SU-DHL-6 (cell line): ENCODE measurements around the gene CSF2RB.

Source experiments
- H2AFZ ChIP-seq: fragments of 200-600 bp; sonication (generic); 2 replicates; pipeline ENCODE4 v1.6.1; 2014; ENCODE audit warnings: low read depth, mild to moderate bottlenecking, moderate library complexity, mixed read lengths, antibody characterized with exemption, low read length; ENCODE audit not compliant: severe bottlenecking
- H3F3A ChIP-seq: fragments of 200-600 bp; shearing (Covaris generic); 2 replicates; pipeline ENCODE4 v1.6.0; 2016; ENCODE audit warnings: antibody characterized with exemption, mild to moderate bottlenecking; ENCODE audit not compliant: insufficient read depth
- H3K27ac ChIP-seq: fragments of 200-600 bp; sonication (generic); 2 replicates; pipeline ENCODE4 v1.5.1; 2016; ENCODE audit warnings: low read depth, mild to moderate bottlenecking, low read length, moderate library complexity, mixed read lengths
- H3K27me3 ChIP-seq: fragments of 200-600 bp; sonication (generic), shearing (Covaris generic); 2 replicates; pipeline ENCODE4 v1.6.0; 2014; ENCODE audit warnings: mild to moderate bottlenecking, low read length
- H3K36me3 ChIP-seq: fragments of 200-600 bp; sonication (generic); 2 replicates; pipeline ENCODE4 v1.6.1; 2014; ENCODE audit warnings: mild to moderate bottlenecking, low read length, mixed read lengths
- H3K4me2 ChIP-seq: fragments of 300-600, 200-600 bp; shearing (Covaris generic), sonication (generic); 2 replicates; pipeline ENCODE4 v1.6.0; 2014; ENCODE audit warnings: low read length, low read depth, mild to moderate bottlenecking; ENCODE audit not compliant: poor library complexity, severe bottlenecking
- H3K4me3 ChIP-seq: fragments of 200-600 bp; sonication (generic); 2 replicates; pipeline ENCODE4 v1.5.1; 2014; ENCODE audit warnings: antibody characterized with exemption, low read length, mild to moderate bottlenecking, mixed read lengths; ENCODE audit not compliant: insufficient read depth, poor library complexity, severe bottlenecking
- H3K79me2 ChIP-seq: fragments of 200-600 bp; sonication (generic); 2 replicates; pipeline ENCODE4 v1.6.1; 2014; ENCODE audit warnings: mild to moderate bottlenecking, low read length, moderate library complexity; ENCODE audit not compliant: insufficient read depth
- H3K9ac ChIP-seq: fragments of 200-600 bp; sonication (generic); 2 replicates; pipeline ENCODE4 v1.7.0; 2014; ENCODE audit warnings: mild to moderate bottlenecking, low read length
- H3K9me2 ChIP-seq: fragments of 200-600 bp; sonication (generic); replicated peaks from 2 replicates; pipeline ENCODE4 v1.6.1; 2014; ENCODE audit warnings: low read length; ENCODE audit not compliant: insufficient read depth
- H3K9me3 ChIP-seq: fragments of 200-600 bp; sonication (generic); 2 replicates; pipeline ENCODE4 v1.6.1; 2014; ENCODE audit warnings: low read length, mixed read lengths; ENCODE audit not compliant: insufficient read depth
- H4K20me1 ChIP-seq: fragments of 200-600 bp; sonication (generic); 2 replicates; pipeline ENCODE4 v1.6.1; 2014; ENCODE audit warnings: low read depth, mild to moderate bottlenecking, antibody characterized with exemption, low read length, moderate library complexity, mixed read lengths
- CTCF ChIP-seq: fragments of 200-600 bp; sonication (generic); IDR thresholded peaks from one replicate; pipeline ENCODE4 v1.5.1; 2017; ENCODE audit warnings: antibody characterized with exemption, mild to moderate bottlenecking, low read length, moderate library complexity; ENCODE audit not compliant: insufficient read depth, poor library complexity, severe bottlenecking
- EZH2phosphoT487 ChIP-seq: fragments of 200-600 bp; sonication (generic), shearing (Covaris generic); conservative IDR thresholded peaks from 2 replicates; pipeline ENCODE4 v1.6.1; 2018; ENCODE audit warnings: mild to moderate bottlenecking, antibody characterized with exemption, low read length, moderate library complexity, mixed read lengths

CSF2RB gene

GRCh38 chr22:36935313-36935610, 21.8 kb downstream of the CSF2RB start:
- no peaks in the 10 kb centered on the region for H3K9me2 ChIP-seq
- H3F3A ChIP-seq: no peaks in the 10 kb centered on the region
- TF ChIP-seq CTCF: no peak
- no peak for TF ChIP-seq EZH2phosphoT487
- H3K4me3 ChIP-seq: no peak overlapping the region
- H3K9me3 ChIP-seq: no peaks in the 10 kb centered on the region
- no peaks in the 10 kb centered on the region for H3K27me3 ChIP-seq
- H3K4me2 ChIP-seq: no peak overlapping the region
- H3K9ac ChIP-seq: no peak overlapping the region
- H3K79me2 ChIP-seq: no peaks in the 10 kb centered on the region
- no peak overlapping the region for H3K27ac ChIP-seq
- H3K36me3 ChIP-seq: no peaks in the 10 kb centered on the region
- no peaks in the 10 kb centered on the region for H4K20me1 ChIP-seq
- no peak overlapping the region for H2AFZ ChIP-seq

- H3K4me3 ChIP-seq: no peak overlapping the region
- no peaks in the 10 kb centered on the region for H3K9me3 ChIP-seq
- H4K20me1 ChIP-seq: no peaks in the 10 kb centered on the region
- no peaks in the 10 kb centered on the region for H3K9me2 ChIP-seq
- no peaks in the 10 kb centered on the region for H3K79me2 ChIP-seq
- H3K4me2 ChIP-seq: no peak overlapping the region
- no peak overlapping the region for H3K27ac ChIP-seq
- no peak overlapping the region for H2AFZ ChIP-seq
- no peaks in the 10 kb centered on the region for H3K27me3 ChIP-seq
- no peaks in the 10 kb centered on the region for H3K36me3 ChIP-seq
- TF ChIP-seq EZH2phosphoT487 (no peak), CTCF (no peak)
- no peaks in the 10 kb centered on the region for H3F3A ChIP-seq
- H3K9ac ChIP-seq: no peak overlapping the region
Measured at GRCh38 chr22:36935694-36936093, 22.3 kb downstream of the CSF2RB start.

- H3K4me3 ChIP-seq: no peak overlapping the region
- no peaks in the 10 kb centered on the region for H4K20me1 ChIP-seq
- H3K27ac ChIP-seq: no peak overlapping the region
- H3K36me3 ChIP-seq: no peaks in the 10 kb centered on the region
- no peak overlapping the region for H2AFZ ChIP-seq
- no peaks in the 10 kb centered on the region for H3K27me3 ChIP-seq
- no peak overlapping the region for H3K4me2 ChIP-seq
- H3K9me2 ChIP-seq: no peaks in the 10 kb centered on the region
- no peaks in the 10 kb centered on the region for H3K79me2 ChIP-seq
- TF ChIP-seq EZH2phosphoT487 (no peak), CTCF (no peak)
- H3K9ac ChIP-seq: no peak overlapping the region
- no peaks in the 10 kb centered on the region for H3F3A ChIP-seq
- no peaks in the 10 kb centered on the region for H3K9me3 ChIP-seq
Measured at GRCh38 chr22:36936362-36937116, 23.1 kb downstream of the CSF2RB start.
